GM12875 (cell line): ENCODE measurements around the gene CLIC5.

Experiments used
- H3K4me3 ChIP-seq: one replicate; pipeline ENCODE4 v1.5.1; 2011; ENCODE audit warnings: low read depth, low read length, control low read depth
- TF ChIP-seq, protein P1 (sequence below): IDR thresholded peaks from 2 replicates; pipeline ENCODE4 v1.5.1; 2011; ENCODE audit warnings: low read depth, mild to moderate bottlenecking, control low read depth, inconsistent platforms, low read length, moderate library complexity, borderline replicate concordance; ENCODE audit not compliant: insufficient read depth

Gene CLIC5

DNA sequence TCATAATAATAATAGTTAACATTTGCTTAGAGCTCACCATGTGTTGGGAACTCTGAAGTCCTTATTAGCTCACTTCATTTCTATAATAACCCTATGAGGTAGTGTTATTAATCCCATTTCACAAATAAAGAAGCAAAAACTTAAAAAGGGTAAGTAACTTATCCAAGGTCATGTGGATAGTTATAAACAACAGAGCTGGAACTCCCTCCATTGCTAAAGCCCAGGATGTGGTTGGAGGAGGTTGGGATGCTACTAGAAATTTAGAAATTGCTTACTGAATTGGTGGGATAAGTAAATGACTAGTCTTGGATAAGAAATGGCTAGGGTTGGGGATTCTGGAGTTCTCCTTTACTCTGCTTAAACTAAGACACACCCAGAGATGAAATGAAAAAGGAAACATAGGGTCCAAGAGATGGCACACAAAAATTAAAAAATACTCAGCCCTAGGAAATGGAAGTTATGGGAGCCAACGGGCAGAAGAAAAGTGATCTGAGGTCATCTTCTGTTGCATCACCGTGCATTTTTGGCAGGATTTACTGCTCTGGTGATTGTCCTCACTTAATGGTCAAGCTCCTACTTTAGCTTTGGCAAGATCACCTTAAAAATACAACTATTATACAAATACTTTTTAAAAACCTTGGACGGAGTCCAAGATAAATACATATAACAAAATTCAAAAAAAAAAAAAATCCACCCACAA lies 7.7 kb upstream of the CLIC5 start:
- TF ChIP-seq, protein P1, sequence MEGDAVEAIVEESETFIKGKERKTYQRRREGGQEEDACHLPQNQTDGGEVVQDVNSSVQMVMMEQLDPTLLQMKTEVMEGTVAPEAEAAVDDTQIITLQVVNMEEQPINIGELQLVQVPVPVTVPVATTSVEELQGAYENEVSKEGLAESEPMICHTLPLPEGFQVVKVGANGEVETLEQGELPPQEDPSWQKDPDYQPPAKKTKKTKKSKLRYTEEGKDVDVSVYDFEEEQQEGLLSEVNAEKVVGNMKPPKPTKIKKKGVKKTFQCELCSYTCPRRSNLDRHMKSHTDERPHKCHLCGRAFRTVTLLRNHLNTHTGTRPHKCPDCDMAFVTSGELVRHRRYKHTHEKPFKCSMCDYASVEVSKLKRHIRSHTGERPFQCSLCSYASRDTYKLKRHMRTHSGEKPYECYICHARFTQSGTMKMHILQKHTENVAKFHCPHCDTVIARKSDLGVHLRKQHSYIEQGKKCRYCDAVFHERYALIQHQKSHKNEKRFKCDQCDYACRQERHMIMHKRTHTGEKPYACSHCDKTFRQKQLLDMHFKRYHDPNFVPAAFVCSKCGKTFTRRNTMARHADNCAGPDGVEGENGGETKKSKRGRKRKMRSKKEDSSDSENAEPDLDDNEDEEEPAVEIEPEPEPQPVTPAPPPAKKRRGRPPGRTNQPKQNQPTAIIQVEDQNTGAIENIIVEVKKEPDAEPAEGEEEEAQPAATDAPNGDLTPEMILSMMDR = no peak
- no peak overlapping the region for H3K4me3 ChIP-seq

DNA sequence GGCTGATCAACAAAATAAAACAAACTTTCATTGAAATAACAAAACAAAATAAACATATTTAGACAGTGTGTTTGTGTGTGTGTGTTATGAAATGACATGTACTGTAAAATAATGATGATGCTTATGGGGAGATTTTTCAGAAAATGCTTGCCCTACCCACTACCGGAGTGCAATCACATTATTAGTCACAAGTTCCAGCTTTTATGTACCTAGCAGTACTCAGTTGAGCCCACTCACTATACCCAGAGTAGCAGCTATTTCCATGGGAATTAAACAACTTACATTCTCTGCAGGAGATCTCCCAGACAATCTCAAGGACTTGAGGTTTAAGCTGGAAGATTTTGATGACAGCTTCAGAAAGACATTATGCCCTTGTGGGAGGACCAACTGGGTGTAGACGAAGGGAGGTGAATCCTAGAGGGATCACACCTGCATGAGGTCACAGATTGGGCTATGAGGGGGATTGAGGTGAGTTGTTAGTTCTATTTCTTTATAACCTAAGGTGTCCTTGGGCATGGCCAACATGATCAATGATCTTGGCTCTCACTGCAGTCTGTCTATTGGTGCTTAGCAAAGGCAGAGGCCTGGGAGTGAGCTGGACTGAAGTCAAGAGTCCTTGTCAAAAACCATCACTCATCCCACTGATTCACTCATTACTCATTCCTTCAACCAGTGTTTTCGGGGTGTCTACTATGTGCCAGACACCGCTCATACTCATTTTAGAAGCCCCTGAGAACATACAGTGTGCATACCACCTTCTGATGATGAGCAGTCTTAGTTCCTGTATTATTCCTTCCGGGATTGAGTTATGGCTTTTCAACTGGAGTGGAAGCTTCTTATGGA lies 6.7 kb upstream of the CLIC5 start:
- no peak overlapping the region for H3K4me3 ChIP-seq
- TF ChIP-seq, protein P1 = no peak

DNA sequence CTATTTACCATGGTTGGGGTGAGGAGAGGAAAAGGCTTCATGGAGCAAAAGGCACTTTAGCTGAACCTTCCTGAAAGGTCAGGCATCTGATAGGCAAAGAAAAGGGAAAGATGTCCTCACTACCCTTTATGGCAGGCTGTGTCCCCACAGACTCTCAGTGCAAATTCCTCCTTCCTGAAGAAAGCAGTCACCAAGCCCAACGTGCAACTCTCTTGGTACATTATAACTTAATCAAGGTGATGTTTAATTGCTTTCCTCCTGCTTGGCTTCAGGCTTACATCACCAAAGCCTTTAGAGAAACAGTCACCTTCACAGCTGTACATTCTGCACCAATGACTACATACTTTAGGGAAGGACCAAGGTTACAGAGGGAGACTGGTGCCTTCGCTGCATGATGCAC lies 2.1 kb upstream of the CLIC5 start:
- TF ChIP-seq, protein P1 = no peak
- H3K4me3 ChIP-seq = no peak overlapping the region

DNA sequence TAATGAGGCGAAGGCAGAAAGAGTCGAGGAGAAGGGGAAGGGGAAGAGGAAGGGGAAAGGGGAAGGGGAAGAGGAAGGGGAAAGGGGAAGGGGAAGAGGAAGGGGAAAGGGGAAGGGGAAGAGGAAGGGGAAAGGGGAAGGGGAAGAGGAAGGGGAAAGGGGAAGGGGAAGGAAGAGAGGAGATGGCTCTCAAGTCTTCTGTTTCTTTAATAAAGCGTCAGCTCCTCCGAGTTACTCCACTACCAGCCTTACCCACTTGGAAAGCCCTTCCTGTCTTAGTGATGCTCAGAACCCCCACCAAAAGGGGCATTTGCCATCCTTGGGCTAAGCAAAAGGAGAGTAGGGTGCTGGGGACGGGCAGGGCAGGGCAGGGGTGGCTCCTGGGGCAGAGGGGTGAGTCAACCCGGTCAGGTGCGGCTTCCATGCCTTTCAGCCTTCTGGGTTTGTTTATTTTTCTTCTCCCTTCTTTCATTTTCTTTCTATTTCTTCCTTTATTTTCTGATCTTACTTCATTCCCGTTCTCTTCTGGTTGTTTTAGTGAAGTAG lies 476 bp upstream of the CLIC5 start:
- no peak overlapping the region for H3K4me3 ChIP-seq
- TF ChIP-seq, protein P1 = no peak

DNA sequence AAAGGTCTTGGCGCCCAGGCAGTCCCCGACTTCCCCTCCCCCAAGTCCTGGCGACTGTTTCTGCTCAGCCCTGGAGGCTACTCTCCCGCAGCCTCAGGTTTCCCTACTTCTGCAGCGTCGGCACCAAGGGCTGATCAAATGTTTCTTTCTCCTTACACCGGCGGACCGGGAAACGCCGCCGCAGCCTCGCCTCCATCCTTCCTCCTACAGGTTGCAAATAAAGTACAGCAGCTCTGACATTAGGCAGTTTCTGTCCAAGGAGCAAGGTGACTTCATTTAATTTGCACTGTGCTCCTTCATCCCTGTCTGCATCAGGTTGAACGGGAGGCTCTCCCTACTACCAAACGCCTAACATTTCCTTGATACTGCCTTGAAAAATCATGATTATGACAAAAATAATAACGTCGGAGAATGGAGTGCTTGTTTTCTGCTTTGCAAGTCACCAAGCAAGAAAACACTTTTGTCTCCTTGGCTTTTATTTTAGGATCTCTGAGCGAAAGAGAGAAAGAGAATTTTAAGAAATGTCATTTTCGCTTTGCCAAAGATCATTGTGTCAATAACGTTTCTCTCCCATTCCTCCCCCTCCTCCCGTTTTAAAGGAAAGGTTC lies 1.0 kb downstream of the CLIC5 start:
- no peak overlapping the region for H3K4me3 ChIP-seq
- TF ChIP-seq, protein P1 = no peak

DNA sequence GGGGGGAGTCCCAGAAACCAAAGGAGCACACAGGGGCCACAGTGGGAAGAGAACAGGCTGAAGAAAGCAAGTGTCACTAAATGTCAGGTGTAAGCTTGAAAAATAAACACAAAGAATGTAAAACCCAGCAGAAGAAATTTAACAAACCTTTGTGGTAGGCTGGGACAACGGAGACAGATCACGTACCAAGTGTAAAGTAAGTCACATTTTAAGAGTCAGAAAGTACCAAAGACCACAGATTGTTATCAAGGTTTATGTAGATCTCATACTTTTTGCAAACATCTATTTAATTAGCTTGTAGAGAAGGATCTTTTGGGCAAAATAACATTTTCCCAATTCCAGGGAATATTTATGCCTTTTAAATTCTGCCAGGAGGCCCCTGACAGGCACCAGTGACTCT lies 1.6 kb downstream of the CLIC5 start:
- TF ChIP-seq, protein P1 = no peak
- no peak overlapping the region for H3K4me3 ChIP-seq
